Measurements from ENCODE around the gene TEP1. TPM values are rescaled to one million over a fixed set of nuclear protein-coding genes. Genes with fewer than 3 reads are reported as not detected.
A peak's percentile ranks its signal among the peaks of the same experiment; 100 is the strongest.

Gene TEP1
- total RNA-seq, 1 experiment from 2014 or later, result 20.4 TPM

DNA sequence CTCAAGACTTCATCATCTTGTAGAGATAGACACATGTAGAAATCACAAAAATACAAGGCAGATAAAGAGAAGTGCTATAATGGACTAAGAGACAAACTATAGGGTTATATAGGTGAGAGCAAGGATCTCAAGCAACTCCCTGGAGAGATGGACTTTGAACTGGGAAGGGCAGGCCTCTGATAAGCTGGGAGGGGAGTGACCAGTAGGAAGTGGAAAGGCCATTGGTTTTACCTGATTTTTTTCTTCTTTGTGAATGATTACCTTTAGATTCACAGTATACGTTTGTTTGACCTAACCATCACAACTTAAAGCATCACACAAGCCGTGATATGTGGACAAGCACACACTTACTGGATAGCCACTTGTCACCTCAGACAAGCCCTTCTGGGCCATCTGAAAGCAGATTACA, 5.2 kb upstream of the TEP1 start:
- TF ChIP-seq, protein P1, sequence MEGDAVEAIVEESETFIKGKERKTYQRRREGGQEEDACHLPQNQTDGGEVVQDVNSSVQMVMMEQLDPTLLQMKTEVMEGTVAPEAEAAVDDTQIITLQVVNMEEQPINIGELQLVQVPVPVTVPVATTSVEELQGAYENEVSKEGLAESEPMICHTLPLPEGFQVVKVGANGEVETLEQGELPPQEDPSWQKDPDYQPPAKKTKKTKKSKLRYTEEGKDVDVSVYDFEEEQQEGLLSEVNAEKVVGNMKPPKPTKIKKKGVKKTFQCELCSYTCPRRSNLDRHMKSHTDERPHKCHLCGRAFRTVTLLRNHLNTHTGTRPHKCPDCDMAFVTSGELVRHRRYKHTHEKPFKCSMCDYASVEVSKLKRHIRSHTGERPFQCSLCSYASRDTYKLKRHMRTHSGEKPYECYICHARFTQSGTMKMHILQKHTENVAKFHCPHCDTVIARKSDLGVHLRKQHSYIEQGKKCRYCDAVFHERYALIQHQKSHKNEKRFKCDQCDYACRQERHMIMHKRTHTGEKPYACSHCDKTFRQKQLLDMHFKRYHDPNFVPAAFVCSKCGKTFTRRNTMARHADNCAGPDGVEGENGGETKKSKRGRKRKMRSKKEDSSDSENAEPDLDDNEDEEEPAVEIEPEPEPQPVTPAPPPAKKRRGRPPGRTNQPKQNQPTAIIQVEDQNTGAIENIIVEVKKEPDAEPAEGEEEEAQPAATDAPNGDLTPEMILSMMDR (IDR thresholded peaks at IDR 0.05; ENCODE audit: unreplicated experiment), result no peak
- no TSS peak for BruUV-seq (replicated peaks)
- no peak for DNase-seq (ENCODE audit: unreplicated experiment)
- H3K4me1 Mint-ChIP-seq (ENCODE audit: insufficient read depth, unreplicated experiment), result no peaks in the 10 kb centered on the region
- ChIA-PET CTCF (interaction anchor here (1.4 kb wide), 1 partner anchor 278 kb away, joined by 3 read pairs; no protein-coding TSS in a partner anchor), POLR2A (interaction anchor here (1.3 kb wide), 1 partner anchor 36 kb away, joined by 6 read pairs; the partner anchor contains the start of genes APEX1 and OSGEP)
- no peaks in the 10 kb centered on the region for H3K27me3 Mint-ChIP-seq (ENCODE audit: insufficient read depth, unreplicated experiment)
- H3K36me3 Mint-ChIP-seq (ENCODE audit: insufficient read depth, unreplicated experiment), result no peaks in the 10 kb centered on the region
- H3K9me3 Mint-ChIP-seq (ENCODE audit: unreplicated experiment), result no peaks in the 10 kb centered on the region
- intact Hi-C loops (cut with micrococcal nuclease), result no loop called here
- no peak overlapping the region for H3K4me3 Mint-ChIP-seq (ENCODE audit: unreplicated experiment)
- H3K27ac Mint-ChIP-seq (ENCODE audit: low read depth, unreplicated experiment), result no peak overlapping the region

DNA sequence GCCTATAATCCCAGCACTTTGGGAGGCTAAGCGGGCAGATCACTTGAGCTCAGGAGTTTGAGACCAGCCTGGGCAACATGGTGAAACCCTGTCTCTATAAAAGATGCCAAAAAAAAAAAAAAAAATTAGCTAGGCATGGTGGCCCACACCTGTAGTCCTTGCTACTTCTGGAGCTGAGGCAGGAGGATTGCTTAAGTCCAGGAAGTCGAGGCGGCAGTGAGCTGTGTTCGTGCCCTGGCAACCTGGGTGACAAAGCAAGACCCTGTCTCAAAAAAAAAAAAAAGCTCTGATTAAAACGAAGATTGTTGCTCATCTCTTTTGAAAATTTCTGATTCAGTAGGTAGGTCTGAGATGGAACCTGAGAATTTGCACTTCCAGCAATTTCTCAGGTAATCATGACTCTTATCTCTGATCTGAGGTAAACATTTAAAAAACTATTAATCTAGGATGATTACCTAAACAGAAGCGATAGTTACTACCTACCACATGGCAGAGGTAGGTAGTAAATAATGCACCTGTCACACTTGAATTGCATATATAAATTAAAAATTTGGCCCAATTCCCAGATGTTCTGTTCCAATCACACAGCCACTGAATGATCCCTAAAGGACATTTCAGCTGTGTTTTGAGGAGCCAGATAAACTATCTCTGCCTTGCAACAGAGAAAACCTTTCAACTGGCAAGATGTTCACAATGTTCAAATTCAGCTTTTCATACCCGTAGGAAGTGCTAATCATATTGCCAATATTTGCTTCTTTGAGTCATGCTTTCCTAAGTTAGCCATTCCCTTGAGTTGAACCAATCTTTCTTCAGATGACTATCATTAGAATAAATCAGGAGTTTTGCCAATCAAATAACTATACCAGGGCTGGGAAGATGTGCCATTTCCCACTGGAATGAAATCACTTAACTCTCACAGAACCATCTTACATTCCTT, 4.2 kb upstream of the TEP1 start:
- no peaks in the 10 kb centered on the region for H3K27me3 Mint-ChIP-seq (ENCODE audit: insufficient read depth, unreplicated experiment)
- no peak overlapping the region for H3K4me3 Mint-ChIP-seq (ENCODE audit: unreplicated experiment)
- TF ChIP-seq, protein P1 (IDR thresholded peaks at IDR 0.05; ENCODE audit: unreplicated experiment), result no peak
- H3K36me3 Mint-ChIP-seq (ENCODE audit: insufficient read depth, unreplicated experiment), result no peaks in the 10 kb centered on the region
- H3K27ac Mint-ChIP-seq (ENCODE audit: low read depth, unreplicated experiment), result no peak overlapping the region
- H3K9me3 Mint-ChIP-seq (ENCODE audit: unreplicated experiment), result no peaks in the 10 kb centered on the region
- no peaks in the 10 kb centered on the region for H3K4me1 Mint-ChIP-seq (ENCODE audit: insufficient read depth, unreplicated experiment)
- BruUV-seq (replicated peaks), result no TSS peak
- intact Hi-C loops (cut with micrococcal nuclease), result no loop called here
- DNase-seq (ENCODE audit: unreplicated experiment), result no peak
- POLR2A ChIA-PET, result interaction anchor here (0.6 to 1.3 kb wide), 3 partner anchors 37 to 266 kb away, joined by 3 to 6 read pairs (median 3); partner anchors contain the start of genes APEX1 and OSGEP
- CTCF ChIA-PET, result interaction anchor here (0.6 to 1.4 kb wide), 5 partner anchors 34 to 827 kb away, joined by 3 read pairs; no protein-coding TSS in a partner anchor

DNA sequence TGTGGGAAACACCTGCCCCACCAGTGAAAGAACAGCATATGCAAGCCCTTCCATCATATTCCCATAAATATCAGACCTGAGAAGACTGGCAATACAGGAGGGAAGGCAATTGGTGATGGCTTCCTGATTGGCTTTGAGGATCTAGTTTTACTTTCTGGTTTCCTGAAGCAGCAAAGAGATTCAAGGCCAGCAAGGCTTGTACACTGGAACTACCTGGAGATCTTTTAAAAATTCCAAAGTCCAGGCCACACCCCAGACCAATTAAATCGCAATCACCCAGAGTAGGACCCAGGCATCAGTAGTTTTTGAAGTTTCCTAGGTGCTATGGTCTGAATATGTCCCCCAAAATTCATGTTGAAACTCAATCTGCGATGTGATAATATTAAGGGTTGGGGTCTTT, 2.9 kb upstream of the TEP1 start:
- Mint-ChIP-seq H3K27ac (ENCODE audit: low read depth, unreplicated experiment) (no peak overlapping the region), H3K9me3 (ENCODE audit: unreplicated experiment) (no peaks in the 10 kb centered on the region), H3K4me1 (ENCODE audit: insufficient read depth, unreplicated experiment) (no peaks in the 10 kb centered on the region), H3K36me3 (ENCODE audit: insufficient read depth, unreplicated experiment) (no peaks in the 10 kb centered on the region), H3K27me3 (ENCODE audit: insufficient read depth, unreplicated experiment) (no peaks in the 10 kb centered on the region), H3K4me3 (ENCODE audit: unreplicated experiment) (no peak overlapping the region)
- CTCF ChIA-PET, result interaction anchor here (0.6 to 3.8 kb wide), 18 partner anchors 8 to 1759 kb away, joined by 3 to 30 read pairs (median 4); partner anchors contain the start of genes APEX1, OSGEP and PNP
- no TSS peak for BruUV-seq (replicated peaks)
- no peak for DNase-seq (ENCODE audit: unreplicated experiment)
- intact Hi-C loops (cut with micrococcal nuclease), result no loop called here
- POLR2A ChIA-PET, result interaction anchor here (1.0 to 5.6 kb wide), 2 partner anchors 38 to 54 kb away, joined by 4 to 77 read pairs; partner anchors contain the start of genes APEX1 and OSGEP
- TF ChIP-seq, protein P1 (IDR thresholded peaks at IDR 0.05; ENCODE audit: unreplicated experiment), result no peak

DNA sequence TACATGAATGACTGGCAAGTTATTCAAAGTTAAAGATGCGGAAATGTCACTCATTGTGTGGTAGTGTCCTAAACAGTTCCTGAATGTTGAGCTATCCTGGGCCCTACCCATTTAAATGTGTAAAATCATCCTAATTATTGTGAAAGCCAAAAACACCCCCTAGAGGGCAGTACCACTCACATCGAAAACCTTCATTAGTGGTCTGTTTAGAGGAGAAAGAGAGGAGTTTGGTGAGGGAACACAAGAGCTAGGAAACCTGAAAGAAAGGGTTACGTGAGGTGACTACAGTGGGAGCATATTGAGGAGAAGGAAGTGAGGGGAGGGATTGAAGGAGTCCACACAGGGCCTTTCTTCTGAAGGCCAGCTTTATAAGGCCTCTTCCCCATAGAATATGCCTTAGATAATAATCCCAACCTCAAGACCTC, 2.5 kb upstream of the TEP1 start:
- Mint-ChIP-seq H3K4me3 (ENCODE audit: unreplicated experiment) (no peak overlapping the region), H3K9me3 (ENCODE audit: unreplicated experiment) (no peaks in the 10 kb centered on the region), H3K27me3 (ENCODE audit: insufficient read depth, unreplicated experiment) (no peaks in the 10 kb centered on the region), H3K27ac (ENCODE audit: low read depth, unreplicated experiment) (no peak overlapping the region), H3K4me1 (ENCODE audit: insufficient read depth, unreplicated experiment) (no peaks in the 10 kb centered on the region), H3K36me3 (ENCODE audit: insufficient read depth, unreplicated experiment) (no peaks in the 10 kb centered on the region)
- ChIA-PET CTCF (interaction anchor here (0.6 to 3.8 kb wide), 22 partner anchors 8 to 1759 kb away, joined by 3 to 30 read pairs (median 4); partner anchors contain the start of genes APEX1, OSGEP, PARP2 and PNP), POLR2A (interaction anchor here (0.7 to 5.6 kb wide), 5 partner anchors 39 to 320 kb away, joined by 3 to 77 read pairs (median 4); partner anchors contain the start of genes APEX1 and OSGEP)
- intact Hi-C loops (cut with micrococcal nuclease), result loop anchor here (1.0 kb wide), 2 partner anchors 88 to 194 kb away; no protein-coding TSS in a partner anchor
- DNase-seq (ENCODE audit: unreplicated experiment), result peak; percentile 68
- no TSS peak for BruUV-seq (replicated peaks)
- TF ChIP-seq, protein P1 (IDR thresholded peaks at IDR 0.05; ENCODE audit: unreplicated experiment), result peak; percentile 49

All from MCF 10A (cell line).